CD4-positive, alpha-beta T cell (primary cell): ENCODE measurements around the gene CDH22. TPM values are rescaled to one million over a fixed set of nuclear protein-coding genes. Genes with fewer than 3 reads are reported as not detected.

Experiments used
- ATAC-seq: fragments of 200-7000 bp; cut with Tn5 transposase; one replicate; pipeline ENCODE4 v1.10.0; 2022; ENCODE audit warnings: mild to moderate bottlenecking; ENCODE audit not compliant: poor library complexity
- CTCF ChIA-PET: fragments of 350-600 bp; sonication (Branson Sonifier 250); formaldehyde crosslinking; loops from one replicate; lab custom pipeline; 2021; ENCODE audit warnings: antibody characterized with exemption, inconsistent platforms; lab: Charles Lee
- POLR2A ChIA-PET: fragments of 350-600 bp; sonication (Branson Sonifier 250); formaldehyde crosslinking; loops from one replicate; lab custom pipeline; 2021; ENCODE audit warnings: antibody characterized with exemption, inconsistent platforms; lab: Charles Lee
- DNase-seq, 14 experiments: peaks; one replicate each; pipeline ENCODE4 v3.0.0-alpha.2; 2013 to 2020; ENCODE audit warnings: mixed read lengths in 2 of 14
- H3K27ac ChIP-seq, 2 donors: one replicate each; pipeline versions ENCODE4 v1.5.1 to v1.7.0; 2013; ENCODE audit warnings: low read length in 2 of 2, low read depth in 1 of 2, mild to moderate bottlenecking in 1 of 2
- H3K27me3 ChIP-seq, 2 experiments: 1 replicate in 1 of 2; 2 replicates in 1 of 2; pipeline versions ENCODE4 v1.6.1 to v1.7.0; 2013; ENCODE audit warnings: low read length in 2 of 2, control low read depth in 1 of 2, mild to moderate bottlenecking in 1 of 2, moderate library complexity in 1 of 2; ENCODE audit not compliant: insufficient read depth in 2 of 2, control insufficient read depth in 1 of 2
- H3K36me3 ChIP-seq: one replicate; pipeline ENCODE4 v1.6.1; 2013; ENCODE audit warnings: low read length, control low read depth; ENCODE audit not compliant: insufficient read depth
- H3K4me1 ChIP-seq: one replicate; pipeline ENCODE4 v1.6.1; 2013; ENCODE audit warnings: low read length, control low read depth; ENCODE audit not compliant: insufficient read depth
- H3K4me3 ChIP-seq: one replicate; pipeline ENCODE4 v1.5.1; 2013; ENCODE audit warnings: mild to moderate bottlenecking, low read length, moderate library complexity
- H3K9me3 ChIP-seq, 2 experiments: 1 replicate in 1 of 2; 2 replicates in 1 of 2; pipeline versions ENCODE4 v1.6.1 to v1.7.0; 2013; ENCODE audit warnings: low read length in 2 of 2, mild to moderate bottlenecking in 2 of 2, control low read depth in 1 of 2, moderate library complexity in 1 of 2; ENCODE audit not compliant: control insufficient read depth in 1 of 2, insufficient read depth in 1 of 2
- H3K27ac Mint-ChIP-seq: one replicate; pipeline ENCODE4 v1.8.0; 2020; ENCODE audit warnings: mixed read lengths
- H3K27me3 Mint-ChIP-seq: one replicate; pipeline ENCODE4 v1.8.0; 2021; ENCODE audit warnings: mixed read lengths
- H3K36me3 Mint-ChIP-seq: one replicate; pipeline ENCODE4 v1.8.0; 2021; ENCODE audit warnings: low read depth, mixed read lengths
- H3K4me1 Mint-ChIP-seq: one replicate; pipeline ENCODE4 v1.8.0; 2021; ENCODE audit warnings: low read depth, mixed read lengths
- H3K4me3 Mint-ChIP-seq: one replicate; pipeline ENCODE4 v1.8.0; 2020; ENCODE audit warnings: mild to moderate bottlenecking, mixed read lengths
- H3K9me3 Mint-ChIP-seq: one replicate; pipeline ENCODE4 v1.8.0; 2020; ENCODE audit warnings: mixed read lengths
- intact Hi-C, 2 experiments: fragments of 100-400 bp; cut with DNase I in 1 of 2; cut with micrococcal nuclease in 1 of 2; formaldehyde crosslinking; loops; one replicate each; pipeline versions ENCODE4 v1.15.1 to v1.9.0; 2023 to 2025; cut with DNase I, micrococcal nuclease
- total RNA-seq, 174 experiments: library from RNA in 2 of 174; stranded (reverse) in 2 of 174; gene quantifications; one replicate each; pipeline ENCODE4 v1.2.3 and lab custom pipeline; 2021 to 2026
- TF ChIP-seq, protein P1 (sequence below): fragments of 200-600 bp; IDR thresholded peaks from one replicate; pipeline ENCODE4 v1.8.0; 2022; ENCODE audit warnings: antibody characterized with exemption, mild to moderate bottlenecking

Gene CDH22
- total RNA-seq, 2 experiments from 2014 or later: not detected

DNA sequence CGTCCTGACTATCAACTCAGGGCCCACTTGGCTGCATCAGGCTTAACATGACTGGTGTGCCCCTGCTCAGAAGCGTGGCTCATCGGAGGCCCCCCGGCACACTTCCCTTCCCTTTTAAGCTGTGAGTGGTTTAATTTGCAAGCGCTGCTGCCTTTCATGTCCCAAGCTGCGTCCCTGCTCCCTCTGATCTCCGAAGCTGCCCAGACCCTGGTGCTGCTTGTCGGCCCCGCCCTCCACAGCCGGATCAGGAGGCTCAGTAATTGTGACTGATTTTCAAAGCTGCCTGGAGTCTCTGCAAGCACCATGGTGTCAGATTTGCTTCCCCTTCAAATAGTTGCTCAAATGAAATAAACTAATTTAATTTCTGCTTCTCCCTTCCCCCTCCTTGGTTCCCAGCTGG is 71.1 kb downstream of the CDH22 start:
- H3K27ac Mint-ChIP-seq: no peak overlapping the region
- Histone ChIP-seq H3K36me3 (no peaks in the 10 kb centered on the region), H3K9me3 (no peaks in the 10 kb centered on the region), H3K27ac (no peak overlapping the region), H3K27me3 (peaks cover 6 to 14% of the 10 kb centered on the region in 2 experiments), H3K4me3 (no peak overlapping the region), H3K4me1 (no peaks in the 10 kb centered on the region)
- DNase-seq: no peak
- H3K27me3 Mint-ChIP-seq: peaks cover 39% of the 10 kb centered on the region
- H3K4me1 Mint-ChIP-seq: no peaks in the 10 kb centered on the region
- intact Hi-C loops: no loop called here
- H3K4me3 Mint-ChIP-seq: no peak overlapping the region
- H3K36me3 Mint-ChIP-seq: no peaks in the 10 kb centered on the region
- TF ChIP-seq, protein P1, sequence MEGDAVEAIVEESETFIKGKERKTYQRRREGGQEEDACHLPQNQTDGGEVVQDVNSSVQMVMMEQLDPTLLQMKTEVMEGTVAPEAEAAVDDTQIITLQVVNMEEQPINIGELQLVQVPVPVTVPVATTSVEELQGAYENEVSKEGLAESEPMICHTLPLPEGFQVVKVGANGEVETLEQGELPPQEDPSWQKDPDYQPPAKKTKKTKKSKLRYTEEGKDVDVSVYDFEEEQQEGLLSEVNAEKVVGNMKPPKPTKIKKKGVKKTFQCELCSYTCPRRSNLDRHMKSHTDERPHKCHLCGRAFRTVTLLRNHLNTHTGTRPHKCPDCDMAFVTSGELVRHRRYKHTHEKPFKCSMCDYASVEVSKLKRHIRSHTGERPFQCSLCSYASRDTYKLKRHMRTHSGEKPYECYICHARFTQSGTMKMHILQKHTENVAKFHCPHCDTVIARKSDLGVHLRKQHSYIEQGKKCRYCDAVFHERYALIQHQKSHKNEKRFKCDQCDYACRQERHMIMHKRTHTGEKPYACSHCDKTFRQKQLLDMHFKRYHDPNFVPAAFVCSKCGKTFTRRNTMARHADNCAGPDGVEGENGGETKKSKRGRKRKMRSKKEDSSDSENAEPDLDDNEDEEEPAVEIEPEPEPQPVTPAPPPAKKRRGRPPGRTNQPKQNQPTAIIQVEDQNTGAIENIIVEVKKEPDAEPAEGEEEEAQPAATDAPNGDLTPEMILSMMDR: no peak
- POLR2A ChIA-PET: no interaction called here
- no peaks in the 10 kb centered on the region for H3K9me3 Mint-ChIP-seq
- ATAC-seq: no peak
- CTCF ChIA-PET: no interaction called here

DNA sequence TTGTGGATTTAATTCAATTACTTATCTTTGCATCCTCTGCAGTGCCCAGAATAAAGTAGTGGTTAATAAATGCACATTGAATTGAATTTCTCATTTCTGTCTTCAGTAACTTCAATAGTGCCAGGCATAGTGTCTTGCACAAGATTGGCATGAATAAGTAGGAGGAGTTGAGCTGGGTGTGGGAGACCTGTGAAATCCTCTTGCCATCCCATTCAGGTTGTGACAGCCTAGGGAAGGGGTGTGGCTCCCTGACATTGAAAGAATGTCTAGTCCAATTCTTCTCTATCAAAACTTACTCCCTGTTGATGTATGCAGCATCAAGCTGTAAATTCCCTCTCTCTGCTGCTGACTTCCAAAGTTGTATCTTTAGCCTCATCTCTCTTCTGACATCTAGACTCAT is 73.2 kb downstream of the CDH22 start:
- Histone ChIP-seq H3K4me1 (no peaks in the 10 kb centered on the region), H3K27ac (no peak overlapping the region), H3K27me3 (peaks cover 6 to 26% of the 10 kb centered on the region in 2 experiments), H3K36me3 (no peaks in the 10 kb centered on the region), H3K9me3 (no peaks in the 10 kb centered on the region), H3K4me3 (no peak overlapping the region)
- DNase-seq (no peak), ATAC-seq (no peak)
- Mint-ChIP-seq H3K4me1 (no peaks in the 10 kb centered on the region), H3K27me3 (peaks cover 48% of the 10 kb centered on the region), H3K36me3 (no peaks in the 10 kb centered on the region), H3K27ac (no peak overlapping the region), H3K9me3 (no peaks in the 10 kb centered on the region), H3K4me3 (no peak overlapping the region)
- TF ChIP-seq, protein P1: no peak
- intact Hi-C loops: no loop called here
- ChIA-PET CTCF (no interaction called here), POLR2A (no interaction called here)

DNA sequence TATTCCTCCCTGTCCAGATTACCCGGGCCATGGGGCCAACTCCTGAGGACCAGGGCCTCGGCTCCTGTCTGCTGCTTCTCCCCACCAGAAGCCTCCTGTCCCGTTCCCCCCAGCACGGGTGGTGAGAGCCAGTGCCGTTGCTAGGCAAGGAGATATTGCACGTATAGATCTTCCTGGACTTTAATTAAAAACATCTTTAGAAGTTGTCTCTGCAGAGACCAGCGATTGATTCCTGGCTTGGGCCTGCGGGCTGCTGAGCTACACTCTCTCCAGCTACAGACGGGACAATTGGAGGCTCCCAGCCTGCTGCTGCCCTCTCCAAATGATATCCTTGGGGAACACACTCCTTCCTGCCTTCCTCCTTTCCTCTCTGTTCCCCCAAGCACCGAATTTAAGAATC is 74.6 kb downstream of the CDH22 start:
- intact Hi-C loops: no loop called here
- H3K36me3 Mint-ChIP-seq: no peaks in the 10 kb centered on the region
- no peaks in the 10 kb centered on the region for H3K4me1 Mint-ChIP-seq
- Histone ChIP-seq H3K27me3 (peaks cover 16 to 26% of the 10 kb centered on the region in 2 experiments), H3K4me1 (no peaks in the 10 kb centered on the region), H3K36me3 (no peaks in the 10 kb centered on the region), H3K27ac (no peak overlapping the region), H3K9me3 (no peaks in the 10 kb centered on the region), H3K4me3 (no peak overlapping the region)
- no peak for ATAC-seq
- H3K9me3 Mint-ChIP-seq: peaks cover 2% of the 10 kb centered on the region
- no peak overlapping the region for H3K27ac Mint-ChIP-seq
- H3K27me3 Mint-ChIP-seq: peaks cover 56% of the 10 kb centered on the region
- no peak for DNase-seq
- TF ChIP-seq, protein P1: no peak
- POLR2A ChIA-PET: no interaction called here
- CTCF ChIA-PET: no interaction called here
- H3K4me3 Mint-ChIP-seq: no peak overlapping the region
